HL-60 (cell line): ENCODE results near the gene CLDN14.

Experiments
- DNase-seq, 2 experiments: peaks; one replicate each; pipeline ENCODE4 v3.0.0-alpha.2; 2010 to 2020; ENCODE audit warnings: low read depth in 1 of 2, low spot score in 1 of 2
- H3K27ac ChIP-seq: fragments of 250-450 bp; sonication (Bioruptor Pico); replicated peaks from 2 replicates; pipeline ENCODE4 v1.5.1; 2020; ENCODE audit warnings: mild to moderate bottlenecking, moderate library complexity
- H3K27me3 ChIP-seq: fragments of 250-450 bp; sonication (Bioruptor Pico); 2 replicates; pipeline ENCODE4 v1.5.1; 2021; ENCODE audit warnings: mild to moderate bottlenecking, moderate library complexity; ENCODE audit not compliant: insufficient read depth, poor library complexity, severe bottlenecking
- H3K4me3 ChIP-seq: replicated peaks from 2 replicates; pipeline ENCODE4 v1.5.1; 2011; ENCODE audit warnings: mild to moderate bottlenecking, control low read depth, low read length; ENCODE audit not compliant: insufficient read depth
- GABPA ChIP-seq: IDR thresholded peaks from 2 replicates; pipeline ENCODE4 v1.6.1; 2012; ENCODE audit warnings: low read depth
- POLR2AphosphoS5 ChIP-seq: IDR thresholded peaks from 2 replicates; pipeline ENCODE4 v1.6.1; 2012; ENCODE audit warnings: low read depth
- SPI1 ChIP-seq: IDR thresholded peaks from 2 replicates; pipeline ENCODE4 v1.6.1; 2012; ENCODE audit warnings: low read depth, mild to moderate bottlenecking, borderline replicate concordance
- TF ChIP-seq, protein P1 (sequence below): IDR thresholded peaks from 2 replicates; pipeline ENCODE4 v1.6.1; 2012; ENCODE audit warnings: low read depth; ENCODE audit not compliant: insufficient replicate concordance
- TF ChIP-seq, protein P2 (sequence below): IDR thresholded peaks from one replicate; pipeline ENCODE4 v1.5.1; 2011; ENCODE audit warnings: low read length, control low read depth, inconsistent platforms; ENCODE audit not compliant: insufficient read depth

CLDN14 gene

DNA sequence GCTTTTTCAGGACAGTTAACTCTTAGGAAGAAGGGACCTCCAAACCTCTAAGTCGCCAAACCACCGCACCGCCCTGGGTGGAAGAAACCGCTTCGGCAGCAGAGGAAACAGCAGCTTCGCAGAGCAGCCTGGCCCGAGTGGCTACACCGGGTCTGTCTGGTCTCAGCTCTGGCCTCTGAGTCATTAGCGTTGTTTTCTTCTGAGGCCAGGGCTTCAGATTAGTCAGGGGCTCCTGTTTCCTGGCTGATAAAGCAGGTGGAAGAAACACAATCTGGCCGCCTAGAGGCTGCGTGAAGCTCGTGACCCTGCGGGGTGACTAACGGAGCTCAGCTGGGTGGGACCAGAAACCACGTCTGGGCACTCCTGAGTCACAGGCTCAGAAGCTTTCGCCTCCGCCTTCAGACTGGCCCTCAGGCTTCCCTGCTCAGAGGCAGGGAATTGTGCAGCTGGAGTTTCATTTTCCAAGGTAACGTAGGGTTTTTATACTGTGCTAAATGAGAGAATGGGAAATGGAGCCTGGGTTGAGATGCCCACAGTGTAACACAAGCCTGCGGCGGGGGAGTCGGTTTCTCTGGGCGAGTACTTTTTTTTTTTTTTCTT lies 49.9 kb downstream of the CLDN14 start:
- peak; percentile 56 to 60 for DNase-seq
- no peak for TF ChIP-seq SPI1
- no peak for TF ChIP-seq POLR2AphosphoS5
- TF ChIP-seq, protein P1, sequence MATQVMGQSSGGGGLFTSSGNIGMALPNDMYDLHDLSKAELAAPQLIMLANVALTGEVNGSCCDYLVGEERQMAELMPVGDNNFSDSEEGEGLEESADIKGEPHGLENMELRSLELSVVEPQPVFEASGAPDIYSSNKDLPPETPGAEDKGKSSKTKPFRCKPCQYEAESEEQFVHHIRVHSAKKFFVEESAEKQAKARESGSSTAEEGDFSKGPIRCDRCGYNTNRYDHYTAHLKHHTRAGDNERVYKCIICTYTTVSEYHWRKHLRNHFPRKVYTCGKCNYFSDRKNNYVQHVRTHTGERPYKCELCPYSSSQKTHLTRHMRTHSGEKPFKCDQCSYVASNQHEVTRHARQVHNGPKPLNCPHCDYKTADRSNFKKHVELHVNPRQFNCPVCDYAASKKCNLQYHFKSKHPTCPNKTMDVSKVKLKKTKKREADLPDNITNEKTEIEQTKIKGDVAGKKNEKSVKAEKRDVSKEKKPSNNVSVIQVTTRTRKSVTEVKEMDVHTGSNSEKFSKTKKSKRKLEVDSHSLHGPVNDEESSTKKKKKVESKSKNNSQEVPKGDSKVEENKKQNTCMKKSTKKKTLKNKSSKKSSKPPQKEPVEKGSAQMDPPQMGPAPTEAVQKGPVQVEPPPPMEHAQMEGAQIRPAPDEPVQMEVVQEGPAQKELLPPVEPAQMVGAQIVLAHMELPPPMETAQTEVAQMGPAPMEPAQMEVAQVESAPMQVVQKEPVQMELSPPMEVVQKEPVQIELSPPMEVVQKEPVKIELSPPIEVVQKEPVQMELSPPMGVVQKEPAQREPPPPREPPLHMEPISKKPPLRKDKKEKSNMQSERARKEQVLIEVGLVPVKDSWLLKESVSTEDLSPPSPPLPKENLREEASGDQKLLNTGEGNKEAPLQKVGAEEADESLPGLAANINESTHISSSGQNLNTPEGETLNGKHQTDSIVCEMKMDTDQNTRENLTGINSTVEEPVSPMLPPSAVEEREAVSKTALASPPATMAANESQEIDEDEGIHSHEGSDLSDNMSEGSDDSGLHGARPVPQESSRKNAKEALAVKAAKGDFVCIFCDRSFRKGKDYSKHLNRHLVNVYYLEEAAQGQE, result no peak
- TF ChIP-seq GABPA, result no peak
- TF ChIP-seq, protein P2, sequence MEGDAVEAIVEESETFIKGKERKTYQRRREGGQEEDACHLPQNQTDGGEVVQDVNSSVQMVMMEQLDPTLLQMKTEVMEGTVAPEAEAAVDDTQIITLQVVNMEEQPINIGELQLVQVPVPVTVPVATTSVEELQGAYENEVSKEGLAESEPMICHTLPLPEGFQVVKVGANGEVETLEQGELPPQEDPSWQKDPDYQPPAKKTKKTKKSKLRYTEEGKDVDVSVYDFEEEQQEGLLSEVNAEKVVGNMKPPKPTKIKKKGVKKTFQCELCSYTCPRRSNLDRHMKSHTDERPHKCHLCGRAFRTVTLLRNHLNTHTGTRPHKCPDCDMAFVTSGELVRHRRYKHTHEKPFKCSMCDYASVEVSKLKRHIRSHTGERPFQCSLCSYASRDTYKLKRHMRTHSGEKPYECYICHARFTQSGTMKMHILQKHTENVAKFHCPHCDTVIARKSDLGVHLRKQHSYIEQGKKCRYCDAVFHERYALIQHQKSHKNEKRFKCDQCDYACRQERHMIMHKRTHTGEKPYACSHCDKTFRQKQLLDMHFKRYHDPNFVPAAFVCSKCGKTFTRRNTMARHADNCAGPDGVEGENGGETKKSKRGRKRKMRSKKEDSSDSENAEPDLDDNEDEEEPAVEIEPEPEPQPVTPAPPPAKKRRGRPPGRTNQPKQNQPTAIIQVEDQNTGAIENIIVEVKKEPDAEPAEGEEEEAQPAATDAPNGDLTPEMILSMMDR, result no peak
- no peaks in the 10 kb centered on the region for H3K27me3 ChIP-seq
- H3K4me3 ChIP-seq, result no peak overlapping the region
- H3K27ac ChIP-seq, result no peak overlapping the region

DNA sequence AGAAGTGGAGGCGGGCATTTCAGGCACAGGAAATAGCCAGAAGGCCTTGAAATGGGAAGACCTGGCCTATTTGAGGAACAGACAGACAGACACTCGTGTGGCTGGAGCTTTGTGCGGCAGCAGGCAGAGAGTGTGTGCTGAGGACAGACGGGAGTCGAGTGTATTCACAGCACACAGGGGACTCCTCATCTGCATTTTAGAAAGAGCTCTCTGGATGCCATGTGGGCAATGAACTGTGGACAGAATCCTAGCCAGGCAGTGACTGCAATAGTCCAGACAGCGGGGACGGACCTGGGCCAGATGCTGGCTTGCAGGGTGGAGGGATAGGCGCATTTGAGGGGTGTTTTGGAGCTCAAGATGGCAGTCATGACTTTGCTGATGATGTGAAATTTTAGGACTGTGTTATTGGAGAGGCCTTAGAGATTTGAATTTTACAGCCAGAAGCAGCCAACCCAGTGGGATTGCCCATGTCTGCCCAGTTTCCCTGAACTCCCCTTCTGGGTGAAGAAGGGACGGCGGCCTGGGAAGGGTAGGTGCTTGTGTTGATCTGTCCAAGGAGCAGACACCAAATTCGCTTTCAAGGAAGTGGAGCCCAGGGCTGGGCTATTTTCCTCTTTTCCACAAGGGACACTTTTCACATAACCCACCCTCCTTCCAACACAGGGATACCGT lies 51.0 kb downstream of the CLDN14 start:
- DNase-seq, result no peak
- TF ChIP-seq GABPA (no peak), POLR2AphosphoS5 (no peak), SPI1 (no peak)
- TF ChIP-seq, protein P2, result no peak
- TF ChIP-seq, protein P1, result no peak
- H3K4me3 ChIP-seq, result no peak overlapping the region
- H3K27ac ChIP-seq, result no peak overlapping the region
- no peaks in the 10 kb centered on the region for H3K27me3 ChIP-seq

DNA sequence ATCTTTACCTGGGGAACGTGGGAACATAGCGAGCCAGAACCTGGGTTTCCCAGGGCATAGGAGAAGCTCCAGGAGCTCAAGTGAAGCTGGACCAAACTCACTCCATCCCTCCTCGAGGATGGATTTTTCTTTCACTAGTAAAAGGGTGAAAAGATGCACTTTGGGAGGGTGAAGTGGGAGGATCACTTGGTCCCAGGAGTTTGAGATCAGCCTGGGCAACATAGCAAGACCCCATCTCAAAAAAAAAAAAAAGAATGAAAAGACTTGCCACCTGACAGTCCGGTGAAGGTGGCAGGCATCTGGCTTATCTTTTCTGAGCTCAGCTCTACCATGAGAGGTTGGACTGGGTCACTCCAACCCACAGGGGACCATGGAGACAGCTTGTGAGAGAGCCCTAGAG lies 52.4 kb downstream of the CLDN14 start:
- DNase-seq, result no peak
- TF ChIP-seq, protein P1, result no peak
- no peak for TF ChIP-seq GABPA
- TF ChIP-seq SPI1, result no peak
- TF ChIP-seq POLR2AphosphoS5, result no peak
- TF ChIP-seq, protein P2, result no peak
- Histone ChIP-seq H3K4me3 (no peak overlapping the region), H3K27me3 (no peaks in the 10 kb centered on the region), H3K27ac (no peak overlapping the region)
